ENCODE results near the gene CHURC1.

DNA sequence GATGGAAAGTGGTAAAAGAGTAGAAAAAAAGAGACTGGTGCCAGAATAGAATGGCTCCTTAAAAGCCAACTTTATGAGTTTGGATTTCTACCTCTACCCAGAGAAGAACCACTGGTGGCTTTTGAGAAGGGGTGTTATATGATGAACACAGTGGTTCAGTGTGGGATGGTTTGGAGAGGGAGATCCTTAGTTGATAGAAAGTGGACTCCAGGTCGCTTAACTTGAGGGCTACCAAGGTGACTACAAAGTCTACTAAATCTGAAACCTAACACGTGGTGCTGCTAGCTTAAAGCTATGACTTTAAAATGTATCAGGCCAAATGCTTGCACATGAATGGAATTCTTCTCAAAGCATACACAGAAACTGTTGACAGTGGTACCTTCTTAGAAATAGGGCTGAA lies 42.9 kb upstream of the CHURC1 start:
- TF ChIP-seq, protein P1, sequence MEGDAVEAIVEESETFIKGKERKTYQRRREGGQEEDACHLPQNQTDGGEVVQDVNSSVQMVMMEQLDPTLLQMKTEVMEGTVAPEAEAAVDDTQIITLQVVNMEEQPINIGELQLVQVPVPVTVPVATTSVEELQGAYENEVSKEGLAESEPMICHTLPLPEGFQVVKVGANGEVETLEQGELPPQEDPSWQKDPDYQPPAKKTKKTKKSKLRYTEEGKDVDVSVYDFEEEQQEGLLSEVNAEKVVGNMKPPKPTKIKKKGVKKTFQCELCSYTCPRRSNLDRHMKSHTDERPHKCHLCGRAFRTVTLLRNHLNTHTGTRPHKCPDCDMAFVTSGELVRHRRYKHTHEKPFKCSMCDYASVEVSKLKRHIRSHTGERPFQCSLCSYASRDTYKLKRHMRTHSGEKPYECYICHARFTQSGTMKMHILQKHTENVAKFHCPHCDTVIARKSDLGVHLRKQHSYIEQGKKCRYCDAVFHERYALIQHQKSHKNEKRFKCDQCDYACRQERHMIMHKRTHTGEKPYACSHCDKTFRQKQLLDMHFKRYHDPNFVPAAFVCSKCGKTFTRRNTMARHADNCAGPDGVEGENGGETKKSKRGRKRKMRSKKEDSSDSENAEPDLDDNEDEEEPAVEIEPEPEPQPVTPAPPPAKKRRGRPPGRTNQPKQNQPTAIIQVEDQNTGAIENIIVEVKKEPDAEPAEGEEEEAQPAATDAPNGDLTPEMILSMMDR (conservative IDR thresholded peaks at IDR 0.05; ENCODE audit: low read length), result no peak
- no peak for TF ChIP-seq EZH2phosphoT487 (IDR thresholded peaks at IDR 0.05; ENCODE audit: borderline replicate concordance, low read depth, low read length)

Measured in OCI-LY7 (cell line).